WTC11 (cell line): ENCODE data around the gene C15orf61. TPM values are rescaled to one million over a fixed set of nuclear protein-coding genes. Genes with fewer than 3 reads are reported as not detected.

Experiments
- ATAC-seq: fragments of 200-7000 bp; cut with Tn5 transposase; 2 replicates; pipeline ENCODE4 v1.10.0; 2021; ENCODE audit warnings: mild to moderate bottlenecking, moderate library complexity
- CTCF ChIA-PET: fragments of 300-600 bp; sonication (Branson Sonifier 250); formaldehyde crosslinking; loops from one replicate; lab custom pipeline; 2021; ENCODE audit warnings: antibody characterized with exemption; lab: Charles Lee
- POLR2A ChIA-PET: fragments of 350-600 bp; sonication (Branson Sonifier 250); formaldehyde crosslinking; loops from one replicate; lab custom pipeline; 2021; ENCODE audit warnings: antibody characterized with exemption; lab: Charles Lee
- DNase-seq: peaks from one replicate; pipeline ENCODE4 v3.0.0; 2021; ENCODE audit warnings: low spot score
- H3K27ac Mint-ChIP-seq: 2 replicates; pipeline ENCODE4 v1.8.0; 2021; ENCODE audit warnings: mixed read lengths
- H3K27me3 Mint-ChIP-seq: 2 replicates; pipeline ENCODE4 v1.8.0; 2021; ENCODE audit warnings: low read depth, mild to moderate bottlenecking, moderate library complexity, mixed read lengths
- H3K36me3 Mint-ChIP-seq: 2 replicates; pipeline ENCODE4 v1.8.0; 2021; ENCODE audit warnings: mixed read lengths
- H3K4me1 Mint-ChIP-seq: 2 replicates; pipeline ENCODE4 v1.8.0; 2022; ENCODE audit warnings: mixed read lengths
- H3K4me3 Mint-ChIP-seq: 2 replicates; pipeline ENCODE4 v1.8.0; 2021; ENCODE audit warnings: mild to moderate bottlenecking, moderate library complexity, mixed read lengths
- H3K9me3 Mint-ChIP-seq: 2 replicates; pipeline ENCODE4 v1.8.0; 2021; ENCODE audit warnings: mixed read lengths
- CBFB ChIP-seq: sonication (generic); formaldehyde crosslinking; IDR thresholded peaks from 2 replicates; pipeline ENCODE4 v1.8.1; 2022; ENCODE audit warnings: mild to moderate bottlenecking, low read depth, missing genetic modification reagents
- CREB1 ChIP-seq: sonication (generic); formaldehyde crosslinking; IDR thresholded peaks from 2 replicates; pipeline ENCODE4 v1.8.0; 2023; ENCODE audit warnings: mild to moderate bottlenecking, missing genetic modification reagents
- ELF4 ChIP-seq: sonication (generic); formaldehyde crosslinking; IDR thresholded peaks from 2 replicates; pipeline ENCODE4 v1.8.1; 2022; ENCODE audit warnings: low read depth, mild to moderate bottlenecking, moderate library complexity, missing genetic modification reagents
- GRHL2 ChIP-seq: fragments of 250-450 bp; sonication (Bioruptor Pico); IDR thresholded peaks from 2 replicates; pipeline ENCODE4 v1.8.0; 2022; ENCODE audit warnings: mild to moderate bottlenecking, moderate library complexity; ENCODE audit not compliant: insufficient replicate concordance, severe bottlenecking
- HMGA2 ChIP-seq: fragments of 250-450 bp; sonication (Bioruptor Pico); IDR thresholded peaks from 2 replicates; pipeline ENCODE4 v1.4.0; 2021; ENCODE audit warnings: mild to moderate bottlenecking, moderate library complexity
- JUN ChIP-seq: sonication (generic); formaldehyde crosslinking; IDR thresholded peaks from 2 replicates; pipeline ENCODE4 v1.8.0; 2023; ENCODE audit warnings: mild to moderate bottlenecking, missing genetic modification reagents
- KAT7 ChIP-seq: sonication (generic); formaldehyde crosslinking; IDR thresholded peaks from 2 replicates; pipeline ENCODE4 v1.8.1; 2023; ENCODE audit warnings: missing genetic modification reagents, mild to moderate bottlenecking, borderline replicate concordance
- RORB ChIP-seq: fragments of 250-450 bp; sonication (Bioruptor Pico); IDR thresholded peaks from 2 replicates; pipeline ENCODE4 v1.9.0; 2021; ENCODE audit warnings: mild to moderate bottlenecking
- SMAD3 ChIP-seq: sonication (generic); formaldehyde crosslinking; IDR thresholded peaks from 2 replicates; pipeline ENCODE4 v1.8.0; 2022; ENCODE audit warnings: missing genetic modification reagents, mild to moderate bottlenecking, borderline replicate concordance
- SOX15 ChIP-seq: fragments of 250-450 bp; sonication (Bioruptor Pico); IDR thresholded peaks from 2 replicates; pipeline ENCODE4 v1.9.0; 2021; ENCODE audit warnings: mild to moderate bottlenecking
- SP1 ChIP-seq: sonication (generic); formaldehyde crosslinking; conservative IDR thresholded peaks from 2 replicates; pipeline ENCODE4 v1.8.1; 2022; ENCODE audit warnings: missing genetic modification reagents
- TEAD4 ChIP-seq: sonication (generic); formaldehyde crosslinking; IDR thresholded peaks from 2 replicates; pipeline ENCODE4 v1.8.0; 2022; ENCODE audit warnings: mild to moderate bottlenecking, missing genetic modification reagents
- ZBTB21 ChIP-seq: sonication (generic); formaldehyde crosslinking; IDR thresholded peaks from 2 replicates; pipeline ENCODE4 v1.8.1; 2023; ENCODE audit warnings: mild to moderate bottlenecking, missing genetic modification reagents, borderline replicate concordance
- ZNF219 ChIP-seq: sonication (generic); formaldehyde crosslinking; IDR thresholded peaks from 2 replicates; pipeline ENCODE4 v1.8.0; 2023; ENCODE audit warnings: missing genetic modification reagents, mild to moderate bottlenecking, borderline replicate concordance
- total RNA-seq: library from RNA; stranded (reverse); gene quantifications from 3 replicates; pipeline ENCODE4 v1.2.3, GENCODE V29; 2021
- TF ChIP-seq, protein P1 (sequence below): sonication (generic); formaldehyde crosslinking; IDR thresholded peaks from 2 replicates; pipeline ENCODE4 v1.8.1; 2023; ENCODE audit warnings: mild to moderate bottlenecking, missing genetic modification reagents
- TF ChIP-seq, protein P2 (sequence below): sonication (generic); formaldehyde crosslinking; conservative IDR thresholded peaks from 2 replicates; pipeline ENCODE4 v1.8.1; 2023; ENCODE audit warnings: mild to moderate bottlenecking, low read depth, missing genetic modification reagents, moderate library complexity
- TF ChIP-seq, protein P3 (sequence below): sonication (generic); formaldehyde crosslinking; conservative IDR thresholded peaks from 2 replicates; pipeline ENCODE4 v1.8.1; 2022; ENCODE audit warnings: mild to moderate bottlenecking, missing genetic modification reagents
- TF ChIP-seq, protein P4 (sequence below): fragments of 200-600 bp; IDR thresholded peaks from 2 replicates; pipeline ENCODE4 v1.8.0; 2022; ENCODE audit warnings: antibody characterized with exemption
- TF ChIP-seq, protein P5 (sequence below): fragments of 250-450 bp; sonication (Bioruptor Pico); IDR thresholded peaks from 2 replicates; pipeline ENCODE4 v1.9.0; 2021; ENCODE audit warnings: moderate library complexity, mild to moderate bottlenecking, inconsistent platforms, borderline replicate concordance
- TF ChIP-seq, protein P6 (sequence below): sonication (generic); formaldehyde crosslinking; IDR thresholded peaks from 2 replicates; pipeline ENCODE4 v1.8.0; 2022; ENCODE audit warnings: mild to moderate bottlenecking, missing genetic modification reagents
- TF ChIP-seq, protein P7 (sequence below): sonication (generic); formaldehyde crosslinking; IDR thresholded peaks from 2 replicates; pipeline ENCODE4 v1.8.1; 2023; ENCODE audit warnings: mild to moderate bottlenecking, missing genetic modification reagents, borderline replicate concordance
- TF ChIP-seq, protein P8 (sequence below): sonication (generic); formaldehyde crosslinking; IDR thresholded peaks from 2 replicates; pipeline ENCODE4 v1.8.1; 2023; ENCODE audit warnings: mild to moderate bottlenecking, missing genetic modification reagents
- TF ChIP-seq, protein P9 (sequence below): fragments of 250-450 bp; sonication (Bioruptor Pico); IDR thresholded peaks from 2 replicates; pipeline ENCODE4 v1.8.0; 2021; ENCODE audit warnings: mild to moderate bottlenecking

The C15orf61 gene
- total RNA-seq, 1 experiment from 2014 or later: 3.3 TPM

DNA sequence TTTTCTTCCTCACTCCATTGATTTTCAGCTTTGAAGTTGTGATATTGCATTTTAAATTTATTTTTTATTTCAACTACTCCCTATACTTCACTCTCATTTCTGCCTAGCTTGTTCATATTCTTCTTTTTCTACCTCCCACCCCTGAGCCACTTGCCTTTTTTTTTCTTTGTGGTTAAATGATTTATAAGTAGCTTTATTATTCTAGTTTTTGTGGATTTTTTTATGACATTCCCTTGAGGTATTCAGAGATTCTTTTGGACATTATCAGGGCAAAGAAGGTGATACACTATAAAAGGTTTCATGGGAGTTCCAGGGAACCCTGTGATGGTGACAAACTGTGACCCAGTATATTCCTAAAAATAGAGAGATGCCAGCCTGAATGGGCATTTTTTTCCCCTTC is 3.3 kb downstream of the C15orf61 start (continued):
- TF ChIP-seq, protein P1, sequence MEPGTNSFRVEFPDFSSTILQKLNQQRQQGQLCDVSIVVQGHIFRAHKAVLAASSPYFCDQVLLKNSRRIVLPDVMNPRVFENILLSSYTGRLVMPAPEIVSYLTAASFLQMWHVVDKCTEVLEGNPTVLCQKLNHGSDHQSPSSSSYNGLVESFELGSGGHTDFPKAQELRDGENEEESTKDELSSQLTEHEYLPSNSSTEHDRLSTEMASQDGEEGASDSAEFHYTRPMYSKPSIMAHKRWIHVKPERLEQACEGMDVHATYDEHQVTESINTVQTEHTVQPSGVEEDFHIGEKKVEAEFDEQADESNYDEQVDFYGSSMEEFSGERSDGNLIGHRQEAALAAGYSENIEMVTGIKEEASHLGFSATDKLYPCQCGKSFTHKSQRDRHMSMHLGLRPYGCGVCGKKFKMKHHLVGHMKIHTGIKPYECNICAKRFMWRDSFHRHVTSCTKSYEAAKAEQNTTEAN (CRISPR knock-in tag): no peak
- TF ChIP-seq, protein P2, sequence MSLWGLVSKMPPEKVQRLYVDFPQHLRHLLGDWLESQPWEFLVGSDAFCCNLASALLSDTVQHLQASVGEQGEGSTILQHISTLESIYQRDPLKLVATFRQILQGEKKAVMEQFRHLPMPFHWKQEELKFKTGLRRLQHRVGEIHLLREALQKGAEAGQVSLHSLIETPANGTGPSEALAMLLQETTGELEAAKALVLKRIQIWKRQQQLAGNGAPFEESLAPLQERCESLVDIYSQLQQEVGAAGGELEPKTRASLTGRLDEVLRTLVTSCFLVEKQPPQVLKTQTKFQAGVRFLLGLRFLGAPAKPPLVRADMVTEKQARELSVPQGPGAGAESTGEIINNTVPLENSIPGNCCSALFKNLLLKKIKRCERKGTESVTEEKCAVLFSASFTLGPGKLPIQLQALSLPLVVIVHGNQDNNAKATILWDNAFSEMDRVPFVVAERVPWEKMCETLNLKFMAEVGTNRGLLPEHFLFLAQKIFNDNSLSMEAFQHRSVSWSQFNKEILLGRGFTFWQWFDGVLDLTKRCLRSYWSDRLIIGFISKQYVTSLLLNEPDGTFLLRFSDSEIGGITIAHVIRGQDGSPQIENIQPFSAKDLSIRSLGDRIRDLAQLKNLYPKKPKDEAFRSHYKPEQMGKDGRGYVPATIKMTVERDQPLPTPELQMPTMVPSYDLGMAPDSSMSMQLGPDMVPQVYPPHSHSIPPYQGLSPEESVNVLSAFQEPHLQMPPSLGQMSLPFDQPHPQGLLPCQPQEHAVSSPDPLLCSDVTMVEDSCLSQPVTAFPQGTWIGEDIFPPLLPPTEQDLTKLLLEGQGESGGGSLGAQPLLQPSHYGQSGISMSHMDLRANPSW (CRISPR knock-in tag): no peak
- TF ChIP-seq SP1: no peak
- TF ChIP-seq, protein P3, sequence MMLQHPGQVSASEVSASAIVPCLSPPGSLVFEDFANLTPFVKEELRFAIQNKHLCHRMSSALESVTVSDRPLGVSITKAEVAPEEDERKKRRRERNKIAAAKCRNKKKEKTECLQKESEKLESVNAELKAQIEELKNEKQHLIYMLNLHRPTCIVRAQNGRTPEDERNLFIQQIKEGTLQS (CRISPR knock-in tag): no peak
- TF ChIP-seq, protein P4, sequence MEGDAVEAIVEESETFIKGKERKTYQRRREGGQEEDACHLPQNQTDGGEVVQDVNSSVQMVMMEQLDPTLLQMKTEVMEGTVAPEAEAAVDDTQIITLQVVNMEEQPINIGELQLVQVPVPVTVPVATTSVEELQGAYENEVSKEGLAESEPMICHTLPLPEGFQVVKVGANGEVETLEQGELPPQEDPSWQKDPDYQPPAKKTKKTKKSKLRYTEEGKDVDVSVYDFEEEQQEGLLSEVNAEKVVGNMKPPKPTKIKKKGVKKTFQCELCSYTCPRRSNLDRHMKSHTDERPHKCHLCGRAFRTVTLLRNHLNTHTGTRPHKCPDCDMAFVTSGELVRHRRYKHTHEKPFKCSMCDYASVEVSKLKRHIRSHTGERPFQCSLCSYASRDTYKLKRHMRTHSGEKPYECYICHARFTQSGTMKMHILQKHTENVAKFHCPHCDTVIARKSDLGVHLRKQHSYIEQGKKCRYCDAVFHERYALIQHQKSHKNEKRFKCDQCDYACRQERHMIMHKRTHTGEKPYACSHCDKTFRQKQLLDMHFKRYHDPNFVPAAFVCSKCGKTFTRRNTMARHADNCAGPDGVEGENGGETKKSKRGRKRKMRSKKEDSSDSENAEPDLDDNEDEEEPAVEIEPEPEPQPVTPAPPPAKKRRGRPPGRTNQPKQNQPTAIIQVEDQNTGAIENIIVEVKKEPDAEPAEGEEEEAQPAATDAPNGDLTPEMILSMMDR: no peak
- no peak for TF ChIP-seq HMGA2 (CRISPR knock-in tag)
- no peak for TF ChIP-seq CREB1 (CRISPR knock-in tag)
- no peak for TF ChIP-seq TEAD4 (CRISPR knock-in tag)
- TF ChIP-seq, protein P5, sequence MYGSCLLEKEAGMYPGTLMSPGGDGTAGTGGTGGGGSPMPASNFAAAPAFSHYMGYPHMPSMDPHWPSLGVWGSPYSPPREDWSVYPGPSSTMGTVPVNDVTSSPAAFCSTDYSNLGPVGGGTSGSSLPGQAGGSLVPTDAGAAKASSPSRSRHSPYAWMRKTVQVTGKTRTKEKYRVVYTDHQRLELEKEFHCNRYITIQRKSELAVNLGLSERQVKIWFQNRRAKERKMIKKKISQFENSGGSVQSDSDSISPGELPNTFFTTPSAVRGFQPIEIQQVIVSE: no peak

DNA sequence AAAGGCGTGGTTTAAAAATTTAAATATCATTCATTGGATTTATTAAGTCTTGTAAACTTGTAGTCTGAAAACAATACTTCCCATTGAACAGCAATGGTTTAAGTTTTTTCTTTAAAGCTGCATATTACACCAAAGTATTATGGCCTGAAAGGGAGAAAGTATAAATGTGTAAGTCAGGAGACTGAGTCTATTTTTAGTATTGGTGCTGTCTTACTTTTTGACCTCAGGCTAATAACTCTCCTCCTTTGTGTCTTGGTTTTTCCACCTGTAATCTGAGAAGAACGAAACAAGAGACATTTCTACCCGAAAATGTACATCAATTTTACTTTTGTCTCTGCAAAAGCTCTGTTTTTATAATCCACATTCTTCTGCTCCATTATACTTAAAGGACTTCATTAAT is 7.6 kb downstream of the C15orf61 start:
- Mint-ChIP-seq H3K27me3 (no peaks in the 10 kb centered on the region), H3K9me3 (no peaks in the 10 kb centered on the region), H3K4me3 (no peak overlapping the region), H3K4me1 (peaks cover 20% of the 10 kb centered on the region), H3K36me3 (no peaks in the 10 kb centered on the region), H3K27ac (no peak overlapping the region)
- no peak for TF ChIP-seq RORB
- TF ChIP-seq, protein P6, sequence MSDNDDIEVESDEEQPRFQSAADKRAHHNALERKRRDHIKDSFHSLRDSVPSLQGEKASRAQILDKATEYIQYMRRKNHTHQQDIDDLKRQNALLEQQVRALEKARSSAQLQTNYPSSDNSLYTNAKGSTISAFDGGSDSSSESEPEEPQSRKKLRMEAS: no peak
- no peak for TF ChIP-seq ZBTB21
- TF ChIP-seq ZNF219 (CRISPR knock-in tag): no peak
- TF ChIP-seq CREB1 (CRISPR knock-in tag): no peak
- TF ChIP-seq ELF4: no peak
- TF ChIP-seq CBFB (CRISPR knock-in tag): no peak
- TF ChIP-seq SMAD3 (CRISPR knock-in tag): no peak
- TF ChIP-seq KAT7: no peak
- TF ChIP-seq GRHL2 (CRISPR knock-in tag): no peak
- TF ChIP-seq, protein P7, sequence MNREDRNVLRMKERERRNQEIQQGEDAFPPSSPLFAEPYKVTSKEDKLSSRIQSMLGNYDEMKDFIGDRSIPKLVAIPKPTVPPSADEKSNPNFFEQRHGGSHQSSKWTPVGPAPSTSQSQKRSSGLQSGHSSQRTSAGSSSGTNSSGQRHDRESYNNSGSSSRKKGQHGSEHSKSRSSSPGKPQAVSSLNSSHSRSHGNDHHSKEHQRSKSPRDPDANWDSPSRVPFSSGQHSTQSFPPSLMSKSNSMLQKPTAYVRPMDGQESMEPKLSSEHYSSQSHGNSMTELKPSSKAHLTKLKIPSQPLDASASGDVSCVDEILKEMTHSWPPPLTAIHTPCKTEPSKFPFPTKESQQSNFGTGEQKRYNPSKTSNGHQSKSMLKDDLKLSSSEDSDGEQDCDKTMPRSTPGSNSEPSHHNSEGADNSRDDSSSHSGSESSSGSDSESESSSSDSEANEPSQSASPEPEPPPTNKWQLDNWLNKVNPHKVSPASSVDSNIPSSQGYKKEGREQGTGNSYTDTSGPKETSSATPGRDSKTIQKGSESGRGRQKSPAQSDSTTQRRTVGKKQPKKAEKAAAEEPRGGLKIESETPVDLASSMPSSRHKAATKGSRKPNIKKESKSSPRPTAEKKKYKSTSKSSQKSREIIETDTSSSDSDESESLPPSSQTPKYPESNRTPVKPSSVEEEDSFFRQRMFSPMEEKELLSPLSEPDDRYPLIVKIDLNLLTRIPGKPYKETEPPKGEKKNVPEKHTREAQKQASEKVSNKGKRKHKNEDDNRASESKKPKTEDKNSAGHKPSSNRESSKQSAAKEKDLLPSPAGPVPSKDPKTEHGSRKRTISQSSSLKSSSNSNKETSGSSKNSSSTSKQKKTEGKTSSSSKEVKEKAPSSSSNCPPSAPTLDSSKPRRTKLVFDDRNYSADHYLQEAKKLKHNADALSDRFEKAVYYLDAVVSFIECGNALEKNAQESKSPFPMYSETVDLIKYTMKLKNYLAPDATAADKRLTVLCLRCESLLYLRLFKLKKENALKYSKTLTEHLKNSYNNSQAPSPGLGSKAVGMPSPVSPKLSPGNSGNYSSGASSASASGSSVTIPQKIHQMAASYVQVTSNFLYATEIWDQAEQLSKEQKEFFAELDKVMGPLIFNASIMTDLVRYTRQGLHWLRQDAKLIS: no peak
- TF ChIP-seq, protein P8, sequence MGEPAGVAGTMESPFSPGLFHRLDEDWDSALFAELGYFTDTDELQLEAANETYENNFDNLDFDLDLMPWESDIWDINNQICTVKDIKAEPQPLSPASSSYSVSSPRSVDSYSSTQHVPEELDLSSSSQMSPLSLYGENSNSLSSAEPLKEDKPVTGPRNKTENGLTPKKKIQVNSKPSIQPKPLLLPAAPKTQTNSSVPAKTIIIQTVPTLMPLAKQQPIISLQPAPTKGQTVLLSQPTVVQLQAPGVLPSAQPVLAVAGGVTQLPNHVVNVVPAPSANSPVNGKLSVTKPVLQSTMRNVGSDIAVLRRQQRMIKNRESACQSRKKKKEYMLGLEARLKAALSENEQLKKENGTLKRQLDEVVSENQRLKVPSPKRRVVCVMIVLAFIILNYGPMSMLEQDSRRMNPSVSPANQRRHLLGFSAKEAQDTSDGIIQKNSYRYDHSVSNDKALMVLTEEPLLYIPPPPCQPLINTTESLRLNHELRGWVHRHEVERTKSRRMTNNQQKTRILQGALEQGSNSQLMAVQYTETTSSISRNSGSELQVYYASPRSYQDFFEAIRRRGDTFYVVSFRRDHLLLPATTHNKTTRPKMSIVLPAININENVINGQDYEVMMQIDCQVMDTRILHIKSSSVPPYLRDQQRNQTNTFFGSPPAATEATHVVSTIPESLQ (CRISPR knock-in tag): no peak
- TF ChIP-seq SOX15: no peak
- TF ChIP-seq, protein P9, sequence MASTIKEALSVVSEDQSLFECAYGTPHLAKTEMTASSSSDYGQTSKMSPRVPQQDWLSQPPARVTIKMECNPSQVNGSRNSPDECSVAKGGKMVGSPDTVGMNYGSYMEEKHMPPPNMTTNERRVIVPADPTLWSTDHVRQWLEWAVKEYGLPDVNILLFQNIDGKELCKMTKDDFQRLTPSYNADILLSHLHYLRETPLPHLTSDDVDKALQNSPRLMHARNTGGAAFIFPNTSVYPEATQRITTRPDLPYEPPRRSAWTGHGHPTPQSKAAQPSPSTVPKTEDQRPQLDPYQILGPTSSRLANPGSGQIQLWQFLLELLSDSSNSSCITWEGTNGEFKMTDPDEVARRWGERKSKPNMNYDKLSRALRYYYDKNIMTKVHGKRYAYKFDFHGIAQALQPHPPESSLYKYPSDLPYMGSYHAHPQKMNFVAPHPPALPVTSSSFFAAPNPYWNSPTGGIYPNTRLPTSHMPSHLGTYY (CRISPR knock-in tag): no peak
- no peak for TF ChIP-seq JUN (CRISPR knock-in tag)
- ATAC-seq (no peak), DNase-seq (no peak)
- ChIA-PET CTCF (no interaction called here), POLR2A (interaction anchor here (1.3 kb wide), 1 partner anchor 14 kb away, joined by 3 read pairs; the partner anchor contains the start of gene MAP2K5)
